GM18907 (cell line): ENCODE data around the gene NR3C1.
A peak's percentile ranks its signal among the peaks of the same experiment; 100 is the strongest.

Experiments
- ATAC-seq: cut with Tn5 transposase; IDR thresholded peaks from one replicate; pipeline ENCODE4 v1.9.1; 2021; ENCODE audit warnings: mild to moderate bottlenecking, moderate library complexity; ENCODE audit not compliant: unreplicated experiment

Gene NR3C1

GRCh38 chr5:143426437-143426991 lies 23.0 kb upstream of the NR3C1 start:
- ATAC-seq, result peak; percentile 72

GRCh38 chr5:143425835-143426234 lies 22.3 kb upstream of the NR3C1 start:
- ATAC-seq, result no peak

GRCh38 chr5:143418140-143418866 lies 14.8 kb upstream of the NR3C1 start:
- peak; percentile 56 for ATAC-seq

GRCh38 chr5:143417503-143418139 lies 14.1 kb upstream of the NR3C1 start:
- ATAC-seq, result no peak

- no peak for ATAC-seq
Measured at GRCh38 chr5:143416411-143416810, 12.9 kb upstream of the NR3C1 start.

GRCh38 chr5:143413958-143414669 lies 10.6 kb upstream of the NR3C1 start:
- ATAC-seq, result peak; percentile 74

- ATAC-seq, result no peak
Measured at GRCh38 chr5:143412661-143413342, 9.3 kb upstream of the NR3C1 start.

- no peak for ATAC-seq
Measured at GRCh38 chr5:143409926-143410325, 6.4 kb upstream of the NR3C1 start.

- no peak for ATAC-seq
Measured at GRCh38 chr5:143406408-143406807, 2.9 kb upstream of the NR3C1 start.

- no peak for ATAC-seq
Measured at GRCh38 chr5:143405849-143406098, 2.3 kb upstream of the NR3C1 start.

GRCh38 chr5:143405063-143405848 lies 1.8 kb upstream of the NR3C1 start:
- ATAC-seq, result peak; percentile 44

GRCh38 chr5:143404416-143405062 lies 1.1 kb upstream of the NR3C1 start:
- peak; percentile 23 for ATAC-seq

GRCh38 chr5:143403334-143403592 lies 223 bp downstream of the NR3C1 start:
- ATAC-seq, result peak; percentile 21

- ATAC-seq, result no peak
Measured at GRCh38 chr5:143402553-143403333, 743 bp downstream of the NR3C1 start.

GRCh38 chr5:143402017-143402552 lies 1.4 kb downstream of the NR3C1 start:
- no peak for ATAC-seq

GRCh38 chr5:143401227-143402016 lies 2.1 kb downstream of the NR3C1 start:
- ATAC-seq, result no peak

GRCh38 chr5:143400541-143401226 lies 2.8 kb downstream of the NR3C1 start:
- ATAC-seq, result no peak
